NCI-H345 (cell line): ENCODE results near the gene OBP2A.
"Not testable (repeated sequence)": the region's sequence is repeated elsewhere in the genome, so short reads cannot be mapped to it uniquely, and the experiment has no call there.

ENCODE experiments used
- DNase-seq: peaks from one replicate; lab custom pipeline; 2025; lab: John Stamatoyannopoulos, UW

Gene OBP2A

DNA sequence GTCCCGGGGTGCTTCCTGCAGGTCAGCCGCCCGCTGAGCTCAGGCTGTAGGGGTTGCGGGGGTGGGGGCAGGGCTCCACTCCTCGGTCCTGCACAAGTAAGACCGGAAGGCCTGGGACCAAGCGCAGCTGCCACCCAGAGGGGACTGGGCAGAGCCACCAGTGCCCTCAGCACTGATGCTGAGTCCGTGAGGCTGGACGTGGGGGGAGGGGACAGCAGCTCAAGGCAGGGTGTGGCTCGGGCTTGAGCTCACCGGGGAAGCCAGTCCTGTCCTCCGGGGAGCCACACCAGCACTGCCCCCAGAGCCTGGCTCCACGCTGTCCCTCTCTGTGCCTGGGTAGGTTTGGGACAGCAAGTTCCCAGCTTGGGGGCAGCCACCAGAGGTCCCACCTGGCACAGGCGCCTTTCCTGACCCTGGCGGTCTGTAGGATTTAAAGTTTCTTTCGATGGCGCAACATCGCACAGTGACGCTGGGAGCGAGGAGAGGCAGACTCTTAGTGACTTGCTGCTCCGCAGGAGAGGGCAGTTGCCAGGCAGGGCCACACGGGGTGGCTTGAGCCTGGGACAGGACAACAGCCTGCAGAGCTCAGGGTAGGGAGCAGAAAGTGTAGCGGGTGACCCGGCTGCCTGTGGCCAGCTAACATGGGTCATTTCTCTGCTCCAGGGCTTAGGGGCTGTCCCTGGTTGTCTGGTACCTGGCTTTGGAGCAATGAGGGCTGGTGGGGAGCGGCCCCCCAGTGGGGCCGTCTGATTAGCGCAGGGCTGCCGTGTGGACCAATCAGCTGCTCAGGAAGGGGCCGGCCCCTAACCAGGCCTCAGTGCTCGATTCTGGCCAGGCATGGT, 19.0 kb upstream of the OBP2A start:
- DNase-seq = no peak

DNA sequence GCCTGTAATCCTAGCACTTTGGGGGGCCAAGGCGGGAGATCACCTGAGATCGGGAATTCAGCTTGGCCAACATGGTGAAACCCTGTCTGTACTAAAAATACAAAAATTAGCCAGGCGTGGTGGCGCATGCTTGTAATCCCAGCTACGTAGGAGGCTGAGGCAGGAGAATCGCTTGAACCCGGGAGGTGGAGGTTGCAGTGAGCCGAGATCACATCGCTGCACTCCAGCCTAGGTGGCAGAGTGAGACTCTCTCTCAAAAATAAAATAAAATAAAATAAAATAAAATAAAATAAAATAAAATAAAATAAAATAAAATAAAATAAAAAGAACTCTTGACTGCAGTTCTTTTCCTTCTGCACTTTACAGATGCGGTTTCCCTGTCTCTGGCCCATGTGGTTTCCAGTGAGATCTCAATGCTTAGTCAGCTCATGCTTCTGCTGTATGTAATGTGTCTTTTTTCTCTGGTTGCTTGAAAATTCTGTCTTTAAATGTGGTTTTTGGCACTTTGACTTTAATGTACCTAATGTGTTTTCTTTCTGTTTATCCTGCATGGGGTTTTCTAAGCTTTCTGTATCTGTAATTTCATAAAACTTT, 17.0 kb upstream of the OBP2A start:
- not testable (repeated sequence) for DNase-seq

GRCh38 chr9:135530146-135530545, 15.8 kb upstream of the OBP2A start:
- no peak for DNase-seq

DNA sequence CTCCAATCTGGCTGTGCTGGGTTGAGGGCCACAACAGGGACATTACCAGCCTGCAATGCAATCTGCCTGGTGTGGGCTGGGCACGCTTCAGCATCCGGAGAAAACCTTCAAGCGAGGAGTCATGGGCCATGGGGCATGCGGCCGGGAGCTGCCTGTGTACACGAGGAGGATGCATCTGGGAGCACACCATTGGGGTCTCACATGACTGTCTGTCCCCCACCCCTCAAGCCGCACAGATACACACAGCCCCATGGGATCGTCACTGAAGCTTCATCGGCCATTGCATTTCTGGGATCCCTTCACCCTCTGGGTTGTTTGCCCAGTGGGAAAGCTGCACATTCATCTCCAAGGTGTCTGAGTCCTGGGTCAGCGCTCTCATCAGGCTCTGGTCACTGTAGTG, 14.8 kb upstream of the OBP2A start:
- DNase-seq = no peak

DNA sequence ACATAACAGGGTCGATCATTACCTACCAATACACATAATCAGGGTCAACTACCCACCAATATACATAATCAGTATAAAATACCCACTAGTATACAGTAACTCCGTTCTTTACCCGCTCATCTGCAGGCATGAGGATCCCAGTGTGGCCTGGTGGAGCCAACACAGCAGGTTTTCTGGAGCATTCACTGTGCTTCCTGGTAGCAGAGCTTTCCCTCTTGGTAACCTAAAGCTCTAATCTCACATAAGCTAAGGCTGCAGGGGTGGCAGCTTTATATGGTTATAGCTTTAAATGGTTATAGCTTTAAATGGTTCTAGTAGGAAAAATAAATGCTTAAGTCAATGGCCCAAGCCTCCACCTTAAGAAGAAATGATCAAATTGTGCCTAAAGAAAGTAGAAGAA, 12.8 kb upstream of the OBP2A start:
- DNase-seq = no peak

- no peak for DNase-seq
These were observed 12.3 kb upstream of the OBP2A start for GRCh38 chr9:135533674-135534073.

GRCh38 chr9:135534192-135534711, 11.7 kb upstream of the OBP2A start:
- not testable (repeated sequence) for DNase-seq

- not testable (repeated sequence) for DNase-seq
These were observed 11.1 kb upstream of the OBP2A start for GRCh38 chr9:135534826-135535225.

DNA sequence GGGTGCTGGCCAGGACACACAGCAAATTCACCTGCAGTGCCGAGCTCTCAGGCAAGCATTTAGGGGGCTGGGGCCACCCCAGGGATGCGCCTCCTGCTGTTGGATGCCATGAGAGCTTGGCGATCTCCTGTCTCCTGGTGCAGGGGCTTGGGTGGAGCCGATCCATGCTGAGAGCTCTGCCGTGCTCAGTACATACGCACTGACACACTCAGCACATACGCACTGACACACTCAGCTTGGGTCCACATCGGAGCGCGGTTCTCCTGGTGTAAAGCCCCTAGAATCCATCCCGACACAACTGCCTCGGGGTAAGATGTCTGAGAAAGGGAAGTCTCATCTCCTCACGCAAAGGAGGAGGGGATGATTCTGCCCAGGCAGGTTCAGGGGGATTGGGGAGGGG, 10.3 kb upstream of the OBP2A start:
- not testable (repeated sequence) for DNase-seq

- no peak for DNase-seq
These were observed 9.7 kb upstream of the OBP2A start for GRCh38 chr9:135536216-135536615.

- not testable (repeated sequence) for DNase-seq
These were observed 2.5 kb upstream of the OBP2A start for GRCh38 chr9:135543262-135543894.

DNA sequence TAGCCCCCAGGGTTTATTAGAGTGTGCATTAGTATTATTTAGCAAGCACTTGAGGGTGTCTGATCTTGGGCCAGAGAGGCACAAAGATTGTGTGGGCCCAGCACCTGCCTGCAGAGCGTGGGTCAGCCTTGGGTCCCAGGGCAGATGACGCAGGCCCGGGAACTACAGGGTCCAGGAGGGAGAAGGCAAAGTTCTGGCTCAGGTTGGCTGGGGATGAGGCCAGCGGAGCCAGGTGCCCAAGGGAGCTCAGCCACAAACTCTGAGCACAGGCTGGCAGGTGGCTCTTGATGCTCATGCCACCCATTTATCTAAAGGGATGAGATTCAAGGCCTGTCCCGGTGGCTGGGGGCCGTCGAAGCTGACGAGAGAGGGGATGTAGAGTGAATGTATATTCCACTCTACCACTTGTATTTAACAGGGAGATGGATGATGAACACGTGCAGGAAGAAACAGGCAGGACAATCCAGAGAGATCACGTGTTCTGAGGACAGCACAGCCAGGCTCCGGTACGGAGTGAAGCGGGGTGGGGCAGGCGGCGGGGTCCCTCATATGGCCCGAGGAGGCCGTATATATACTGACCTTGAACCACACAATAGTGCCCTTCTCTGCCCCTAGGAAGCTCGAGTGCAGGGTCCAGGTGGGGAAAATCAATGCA, 818 bp upstream of the OBP2A start:
- no peak for DNase-seq

DNA sequence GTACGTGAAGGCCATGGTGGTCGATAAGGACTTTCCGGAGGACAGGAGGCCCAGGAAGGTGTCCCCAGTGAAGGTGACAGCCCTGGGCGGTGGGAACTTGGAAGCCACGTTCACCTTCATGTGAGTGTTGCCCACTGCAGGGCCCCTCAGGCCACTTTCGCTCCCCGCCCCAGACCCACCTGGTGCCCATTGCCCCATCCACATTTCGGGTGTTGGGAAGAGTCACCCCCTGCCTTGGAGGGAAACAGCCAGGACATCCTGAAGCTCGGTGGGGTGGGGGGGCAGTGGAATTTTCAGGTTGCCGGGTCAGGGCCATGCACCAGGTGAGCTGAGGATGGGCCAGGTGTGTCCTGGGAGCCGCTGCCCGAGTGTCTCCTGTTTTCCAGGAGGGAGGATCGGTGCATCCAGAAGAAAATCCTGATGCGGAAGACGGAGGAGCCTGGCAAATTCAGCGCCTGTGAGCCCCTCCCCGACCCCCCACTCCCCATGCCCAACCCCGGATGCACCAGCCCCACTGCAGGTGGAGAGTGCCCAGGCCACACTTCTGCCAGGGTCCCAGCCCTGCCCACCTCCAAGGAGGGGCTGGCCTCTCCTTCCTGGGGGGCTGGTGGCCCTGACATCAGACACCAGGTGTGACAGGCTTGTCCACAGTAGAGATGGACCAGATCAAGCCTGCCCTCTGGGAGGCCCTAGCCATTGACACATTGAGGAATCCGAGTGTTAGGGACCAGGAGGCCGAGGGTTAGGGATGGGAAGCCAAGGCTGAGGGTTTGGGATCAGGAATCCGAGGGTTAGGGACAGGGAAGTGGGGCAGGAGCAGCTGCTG, 1.1 kb downstream of the OBP2A start:
- DNase-seq = not testable (repeated sequence)

GRCh38 chr9:135547756-135548736, 2.1 kb downstream of the OBP2A start:
- DNase-seq = no peak

DNA sequence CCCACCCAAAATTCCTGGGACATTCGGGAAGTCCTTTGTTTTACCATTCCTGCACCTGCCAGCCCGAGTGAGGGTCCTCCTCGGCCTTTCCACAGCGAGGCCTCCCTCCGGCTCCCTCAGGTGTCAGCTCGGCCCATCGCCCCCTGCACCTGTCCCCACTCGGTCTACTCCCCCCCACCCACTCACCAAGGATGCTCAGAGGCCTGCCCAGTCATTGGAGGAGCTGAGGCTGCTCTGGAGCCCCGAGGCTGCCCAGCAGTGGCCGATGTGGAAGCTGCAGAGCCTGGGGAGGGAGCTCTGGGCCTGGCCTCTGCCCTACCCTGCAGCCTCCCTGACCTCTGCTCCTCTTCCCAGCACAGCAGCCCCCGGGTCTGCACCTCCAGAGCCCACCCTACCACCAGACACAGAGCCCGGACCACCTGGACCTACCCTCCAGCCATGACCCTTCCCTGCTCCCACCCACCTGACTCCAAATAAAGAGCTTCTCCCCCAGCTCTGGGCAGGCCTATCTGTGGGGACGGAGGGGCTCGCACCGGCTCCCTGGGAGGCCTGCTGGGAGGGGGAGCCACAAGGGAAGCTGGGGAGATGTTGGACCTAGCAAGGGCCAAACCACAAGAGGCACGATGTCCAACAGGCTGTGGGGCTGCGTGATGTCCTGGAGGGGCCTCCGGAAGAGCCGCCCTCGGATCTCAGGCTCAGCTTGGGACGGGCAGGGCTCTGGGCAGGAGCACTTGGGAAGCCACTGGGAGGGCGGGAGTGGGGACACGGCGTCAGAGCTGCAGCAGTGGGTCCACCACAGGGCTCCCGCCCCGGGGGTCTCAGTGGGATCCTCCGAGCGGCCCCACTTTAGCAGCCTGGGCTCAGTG, 3.8 kb downstream of the OBP2A start:
- not testable (repeated sequence) for DNase-seq

GRCh38 chr9:135550344-135550918, 4.5 kb downstream of the OBP2A start:
- no peak for DNase-seq

DNA sequence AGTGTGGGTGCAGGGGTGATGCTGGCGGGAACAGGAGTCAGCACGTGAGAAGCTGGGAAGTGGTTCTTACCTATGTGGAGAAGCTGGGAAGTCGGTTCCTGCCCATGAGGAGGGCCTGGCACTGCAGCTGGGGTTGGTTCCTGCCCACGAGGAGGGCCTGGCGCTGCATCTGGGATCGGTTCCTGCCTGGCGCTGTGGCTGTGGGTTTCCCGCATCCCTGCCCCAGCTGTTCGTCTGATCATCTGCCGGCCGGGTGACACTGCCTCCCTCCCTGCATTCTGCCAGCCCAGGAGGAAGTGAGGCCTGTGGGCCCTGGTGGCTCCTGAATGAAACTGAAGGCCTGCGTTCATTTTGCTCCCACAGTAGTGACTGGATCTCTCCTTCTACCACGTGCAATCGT, 5.1 kb downstream of the OBP2A start:
- no peak for DNase-seq

DNA sequence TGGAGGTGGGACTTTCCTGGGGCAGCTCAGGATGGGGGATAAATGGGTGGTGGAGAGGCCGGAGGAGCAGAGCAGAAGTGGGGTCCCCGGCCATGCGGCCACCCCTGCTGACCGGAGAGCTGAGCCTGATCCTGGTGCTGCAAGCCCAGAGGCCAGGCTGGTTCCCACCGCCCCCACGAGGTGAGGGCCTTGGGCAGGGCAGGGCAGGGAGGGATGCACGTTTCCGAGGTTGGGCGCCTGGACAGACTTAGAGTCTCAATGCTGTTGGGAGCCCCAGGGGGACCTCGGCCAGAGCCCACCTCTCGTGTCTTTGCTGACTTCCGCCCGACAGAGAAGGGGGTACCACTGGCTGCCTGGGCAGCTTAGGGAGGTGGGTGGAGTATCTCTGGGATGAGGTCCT, 5.5 kb downstream of the OBP2A start:
- DNase-seq = no peak
